ENCODE results near the gene NLGN3.

Gene NLGN3

DNA sequence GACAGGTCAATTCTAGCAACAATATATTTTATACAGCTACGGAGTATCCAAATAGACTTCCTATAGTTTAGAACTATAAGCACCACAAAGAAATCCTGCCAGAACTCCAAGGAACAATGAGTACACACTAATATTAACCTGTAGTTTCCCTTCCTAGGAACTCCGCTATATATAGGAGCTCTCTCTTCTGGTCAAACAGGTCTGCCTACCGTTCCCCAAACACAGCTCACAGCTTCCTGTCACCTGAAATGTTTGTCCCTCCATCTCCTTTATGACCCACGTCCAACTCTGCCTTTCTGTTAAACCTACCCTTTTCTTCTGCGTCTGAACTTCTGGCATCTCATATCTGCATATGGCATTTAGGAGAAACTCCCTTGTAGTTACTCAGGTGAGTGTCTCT lies 67.9 kb downstream of the NLGN3 start:
- Histone ChIP-seq H3K9ac (no peak overlapping the region), H2AFZ (no peak overlapping the region), H3K4me1 (no peaks in the 10 kb centered on the region), H3K36me3 (ENCODE audit: control insufficient read depth, insufficient read depth, low read length) (no peaks in the 10 kb centered on the region), H3K27me3 (ENCODE audit: control insufficient read depth, insufficient read depth, low read length) (no peaks in the 10 kb centered on the region), H3K79me2 (no peaks in the 10 kb centered on the region), H3K4me2 (ENCODE audit: low read length) (no peak overlapping the region), H3K27ac (no peak overlapping the region), H3K9me3 (ENCODE audit: control insufficient read depth, low read length) (no peaks in the 10 kb centered on the region), H3K4me3 (ENCODE audit: low read depth, low read length) (no peak overlapping the region)
- TF ChIP-seq, protein P1, sequence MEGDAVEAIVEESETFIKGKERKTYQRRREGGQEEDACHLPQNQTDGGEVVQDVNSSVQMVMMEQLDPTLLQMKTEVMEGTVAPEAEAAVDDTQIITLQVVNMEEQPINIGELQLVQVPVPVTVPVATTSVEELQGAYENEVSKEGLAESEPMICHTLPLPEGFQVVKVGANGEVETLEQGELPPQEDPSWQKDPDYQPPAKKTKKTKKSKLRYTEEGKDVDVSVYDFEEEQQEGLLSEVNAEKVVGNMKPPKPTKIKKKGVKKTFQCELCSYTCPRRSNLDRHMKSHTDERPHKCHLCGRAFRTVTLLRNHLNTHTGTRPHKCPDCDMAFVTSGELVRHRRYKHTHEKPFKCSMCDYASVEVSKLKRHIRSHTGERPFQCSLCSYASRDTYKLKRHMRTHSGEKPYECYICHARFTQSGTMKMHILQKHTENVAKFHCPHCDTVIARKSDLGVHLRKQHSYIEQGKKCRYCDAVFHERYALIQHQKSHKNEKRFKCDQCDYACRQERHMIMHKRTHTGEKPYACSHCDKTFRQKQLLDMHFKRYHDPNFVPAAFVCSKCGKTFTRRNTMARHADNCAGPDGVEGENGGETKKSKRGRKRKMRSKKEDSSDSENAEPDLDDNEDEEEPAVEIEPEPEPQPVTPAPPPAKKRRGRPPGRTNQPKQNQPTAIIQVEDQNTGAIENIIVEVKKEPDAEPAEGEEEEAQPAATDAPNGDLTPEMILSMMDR (IDR thresholded peaks at IDR 0.05) = no peak

DNA sequence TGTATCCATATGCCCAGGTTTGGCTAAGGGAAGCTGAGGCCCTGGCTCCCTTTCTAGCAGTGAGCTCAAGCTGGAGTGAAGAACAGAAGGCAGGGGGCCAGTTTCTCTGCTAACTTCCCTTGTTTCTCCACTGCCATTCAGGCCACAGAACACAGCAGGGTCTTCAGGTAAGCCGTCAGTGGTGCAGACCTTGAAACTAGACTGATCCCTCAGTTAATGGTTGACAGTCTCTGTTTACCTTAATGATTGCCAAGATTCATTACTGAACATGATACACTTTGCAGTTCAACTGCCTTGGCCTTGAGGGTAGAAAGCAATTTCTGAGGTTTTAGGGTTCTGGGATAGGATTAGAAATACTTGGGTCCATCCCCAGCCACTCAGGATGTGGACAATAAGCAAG lies 69.5 kb downstream of the NLGN3 start:
- no peak overlapping the region for H2AFZ ChIP-seq
- no peaks in the 10 kb centered on the region for H3K4me1 ChIP-seq
- no peak overlapping the region for H3K4me2 ChIP-seq (ENCODE audit: low read length)
- no peaks in the 10 kb centered on the region for H3K79me2 ChIP-seq
- no peak overlapping the region for H3K9ac ChIP-seq
- no peaks in the 10 kb centered on the region for H3K27me3 ChIP-seq (ENCODE audit: control insufficient read depth, insufficient read depth, low read length)
- no peaks in the 10 kb centered on the region for H3K36me3 ChIP-seq (ENCODE audit: control insufficient read depth, insufficient read depth, low read length)
- H3K27ac ChIP-seq = no peak overlapping the region
- H3K9me3 ChIP-seq (ENCODE audit: control insufficient read depth, low read length) = no peaks in the 10 kb centered on the region
- no peak overlapping the region for H3K4me3 ChIP-seq (ENCODE audit: low read depth, low read length)
- TF ChIP-seq, protein P1 (IDR thresholded peaks at IDR 0.05) = no peak

DNA sequence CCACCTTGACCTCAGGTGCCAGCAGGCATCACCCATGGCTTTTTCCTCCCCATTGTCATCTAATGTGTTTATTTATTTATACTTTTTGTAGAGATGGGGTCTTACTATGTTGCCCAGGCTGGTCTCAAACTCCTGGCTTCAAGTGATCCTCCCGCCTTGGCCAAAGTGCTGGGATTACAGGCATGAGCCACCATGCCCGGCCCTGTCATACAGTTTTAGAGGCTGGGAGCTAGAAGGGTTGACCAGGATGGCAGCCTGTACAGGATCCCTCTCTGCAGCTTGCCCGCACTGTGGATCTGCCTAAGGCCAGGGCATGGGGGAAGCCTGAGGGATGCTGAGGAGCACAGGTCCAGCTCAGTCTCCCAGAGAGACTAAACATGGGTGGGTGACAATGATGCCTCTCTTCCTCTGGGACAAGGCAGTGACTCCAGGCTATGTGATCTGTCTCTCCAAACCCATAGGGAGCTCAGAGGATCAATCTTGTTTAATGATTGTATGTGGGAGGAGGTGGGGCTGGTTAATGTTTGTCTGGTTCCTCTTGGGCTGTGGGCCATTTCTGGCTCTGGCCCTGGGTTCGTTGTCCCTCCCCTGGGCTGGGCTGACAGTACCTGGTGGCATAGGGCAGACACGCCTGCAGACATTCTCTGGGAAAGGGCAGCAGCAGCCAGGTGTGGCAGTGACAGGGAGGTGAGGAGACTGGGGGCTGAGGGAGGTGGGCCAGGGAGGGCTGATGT lies 70.1 kb downstream of the NLGN3 start:
- H3K36me3 ChIP-seq (ENCODE audit: control insufficient read depth, insufficient read depth, low read length) = no peaks in the 10 kb centered on the region
- H3K27me3 ChIP-seq (ENCODE audit: control insufficient read depth, insufficient read depth, low read length) = no peaks in the 10 kb centered on the region
- TF ChIP-seq, protein P1 (IDR thresholded peaks at IDR 0.05) = no peak
- H3K4me2 ChIP-seq (ENCODE audit: low read length) = no peak overlapping the region
- H3K9ac ChIP-seq = no peak overlapping the region
- H3K27ac ChIP-seq = no peak overlapping the region
- H2AFZ ChIP-seq = no peak overlapping the region
- no peaks in the 10 kb centered on the region for H3K9me3 ChIP-seq (ENCODE audit: control insufficient read depth, low read length)
- H3K79me2 ChIP-seq = no peaks in the 10 kb centered on the region
- no peaks in the 10 kb centered on the region for H3K4me1 ChIP-seq
- H3K4me3 ChIP-seq (ENCODE audit: low read depth, low read length) = no peak overlapping the region

DNA sequence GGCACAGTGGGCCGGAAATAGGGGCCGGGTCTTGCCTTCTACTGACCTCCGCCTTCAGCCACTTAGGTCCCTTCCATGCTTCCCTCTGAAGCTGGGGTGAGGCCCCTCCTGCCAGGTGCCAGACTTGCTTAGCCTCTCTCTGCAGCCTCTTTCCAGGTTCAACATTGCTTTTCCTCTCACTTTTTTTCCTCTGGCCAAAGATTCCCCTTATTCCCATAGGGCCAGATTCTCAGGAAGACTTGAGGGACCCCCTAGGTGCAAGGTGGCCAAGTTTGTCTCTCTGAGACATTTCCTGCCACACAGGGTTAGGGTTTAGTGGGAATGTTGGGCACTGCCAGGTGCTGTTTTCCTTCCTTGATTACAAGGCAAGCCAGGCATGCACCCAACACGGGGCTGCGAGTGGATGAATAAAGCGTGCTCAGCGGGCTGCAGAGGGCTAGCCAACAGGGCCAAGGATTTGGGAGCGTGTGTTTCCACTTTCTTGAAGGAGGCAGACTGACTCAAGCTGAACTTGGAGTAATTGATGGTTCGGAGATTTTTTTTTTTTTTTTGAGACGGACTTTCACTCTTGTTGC lies 70.8 kb downstream of the NLGN3 start:
- Histone ChIP-seq H3K79me2 (no peaks in the 10 kb centered on the region), H2AFZ (no peak overlapping the region), H3K9me3 (ENCODE audit: control insufficient read depth, low read length) (no peaks in the 10 kb centered on the region), H3K36me3 (ENCODE audit: control insufficient read depth, insufficient read depth, low read length) (no peaks in the 10 kb centered on the region), H3K4me3 (ENCODE audit: low read depth, low read length) (no peak overlapping the region), H3K27me3 (ENCODE audit: control insufficient read depth, insufficient read depth, low read length) (no peaks in the 10 kb centered on the region), H3K4me2 (ENCODE audit: low read length) (no peak overlapping the region), H3K27ac (no peak overlapping the region), H3K4me1 (no peaks in the 10 kb centered on the region), H3K9ac (no peak overlapping the region)
- TF ChIP-seq, protein P1 (IDR thresholded peaks at IDR 0.05) = no peak

DNA sequence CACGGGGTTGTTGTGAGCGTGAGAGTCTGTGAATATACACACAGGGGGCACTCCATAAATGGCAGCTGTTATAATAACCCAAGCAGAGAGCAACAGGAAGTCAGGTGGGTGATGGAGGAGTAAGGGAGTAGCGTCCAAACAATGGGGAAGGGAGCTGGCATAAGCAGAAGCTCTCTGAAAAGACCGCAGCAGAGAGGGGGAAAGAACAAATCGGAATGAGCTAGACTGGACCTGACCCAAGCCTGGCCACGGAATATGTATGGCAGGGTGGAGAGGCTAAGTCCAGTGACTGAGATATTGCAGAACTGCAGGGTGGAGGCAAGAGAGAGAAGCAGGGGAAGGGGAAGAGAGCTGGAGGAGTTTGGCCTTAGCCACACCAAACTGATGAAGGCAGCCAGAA lies 71.8 kb downstream of the NLGN3 start:
- Histone ChIP-seq H3K27ac (no peak overlapping the region), H3K4me3 (ENCODE audit: low read depth, low read length) (no peak overlapping the region), H2AFZ (no peak overlapping the region), H3K36me3 (ENCODE audit: control insufficient read depth, insufficient read depth, low read length) (no peaks in the 10 kb centered on the region), H3K9me3 (ENCODE audit: control insufficient read depth, low read length) (no peaks in the 10 kb centered on the region), H3K4me1 (no peaks in the 10 kb centered on the region), H3K9ac (no peak overlapping the region), H3K79me2 (no peaks in the 10 kb centered on the region), H3K4me2 (ENCODE audit: low read length) (no peak overlapping the region), H3K27me3 (ENCODE audit: control insufficient read depth, insufficient read depth, low read length) (no peaks in the 10 kb centered on the region)
- TF ChIP-seq, protein P1 (IDR thresholded peaks at IDR 0.05) = no peak

Data from parathyroid adenoma (tissue), 2 donors.